HG03060 (cell line): ENCODE data around the gene RNF125.

Source experiments
- ATAC-seq: cut with Tn5 transposase; IDR thresholded peaks from one replicate; pipeline ENCODE4 v1.9.1; 2021; ENCODE audit warnings: low read depth, moderate number of reproducible peaks; ENCODE audit not compliant: unreplicated experiment

The RNF125 gene

DNA sequence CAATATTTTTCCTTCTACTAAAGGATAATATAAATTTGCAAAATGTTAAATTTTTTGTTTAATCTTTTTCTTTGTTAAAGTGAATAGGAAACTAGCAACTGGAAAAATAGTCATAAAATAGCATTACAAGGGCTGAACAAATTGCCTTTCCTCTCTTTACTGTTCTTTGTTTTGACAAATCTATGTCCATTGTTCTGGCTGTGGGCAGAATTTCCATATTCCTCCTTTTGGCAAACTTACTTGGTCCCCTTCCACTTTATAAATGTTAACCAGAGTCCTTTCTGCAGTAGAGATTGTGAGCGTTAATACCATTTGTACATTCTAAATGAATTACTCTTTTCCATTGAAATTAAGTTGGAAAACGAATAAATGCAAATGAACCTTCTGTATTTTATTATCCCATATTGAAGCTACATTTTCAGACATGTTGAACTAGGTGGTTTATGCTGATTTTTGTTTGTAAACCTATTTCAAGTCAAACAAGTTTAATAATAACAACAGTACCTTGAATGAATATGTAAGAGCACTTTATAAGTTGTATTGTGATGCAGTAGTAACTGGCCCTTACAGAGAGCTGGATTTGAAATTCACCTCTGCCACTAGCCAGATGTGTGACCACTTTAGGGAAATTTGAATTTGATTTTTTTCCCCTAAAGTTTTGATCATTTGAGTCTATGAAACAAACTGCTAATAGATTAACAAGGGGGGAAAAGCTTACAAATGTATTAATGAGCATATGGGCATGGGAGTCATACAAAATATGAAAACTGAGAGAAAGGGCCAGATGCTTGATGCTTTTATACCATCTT, 3.3 kb downstream of the RNF125 start:
- no peak for ATAC-seq

- no peak for ATAC-seq
Measured at GRCh38 chr18:32025744-32026143, 7.1 kb downstream of the RNF125 start.

DNA sequence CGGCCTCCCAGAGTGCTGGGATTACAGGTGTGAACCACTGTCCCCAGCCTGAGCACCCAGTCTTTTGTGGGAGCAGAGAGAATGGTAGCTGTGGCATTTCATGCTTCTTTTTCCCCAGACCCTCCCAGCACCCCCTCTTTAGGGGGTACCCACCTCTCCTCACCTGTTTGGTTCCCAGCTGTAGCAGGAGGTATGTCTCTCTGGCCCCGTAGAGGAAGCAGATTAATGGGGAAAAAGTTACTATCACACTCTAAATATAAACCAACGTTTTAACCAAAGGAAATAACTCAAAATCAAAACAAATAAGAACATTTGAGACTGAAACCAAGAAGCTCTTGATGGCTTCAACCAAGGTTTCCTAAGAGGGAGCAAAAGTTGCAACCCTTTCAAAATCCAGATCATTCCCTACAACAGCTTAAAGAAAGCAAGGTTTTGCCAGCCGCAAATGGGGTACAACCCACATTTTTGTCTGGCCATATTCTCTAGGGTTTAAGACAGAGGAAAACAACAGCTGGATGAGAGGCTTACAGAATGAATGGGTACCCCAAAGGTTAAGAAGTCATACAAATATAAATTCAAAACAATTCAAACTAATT, 8.0 kb downstream of the RNF125 start:
- ATAC-seq = no peak

DNA sequence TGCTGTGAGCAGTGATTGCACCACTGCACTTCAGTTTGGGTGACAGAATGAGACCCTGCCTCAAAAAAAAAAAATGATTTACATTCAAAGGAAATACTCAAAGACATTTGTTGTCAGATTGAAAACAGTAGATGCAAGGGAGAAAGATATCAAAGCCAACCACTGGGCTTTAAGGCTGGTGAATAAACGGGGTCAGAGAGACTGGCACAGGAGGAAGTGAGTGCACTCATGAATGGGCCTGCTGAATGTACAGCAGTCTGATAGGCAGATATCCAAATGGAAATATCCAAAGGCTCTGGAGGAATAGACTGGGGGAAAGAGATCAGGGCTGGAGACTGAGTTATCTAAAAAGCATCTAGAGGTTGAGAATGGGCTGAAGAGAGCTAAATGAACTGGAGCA, 10.9 kb downstream of the RNF125 start:
- no peak for ATAC-seq

DNA sequence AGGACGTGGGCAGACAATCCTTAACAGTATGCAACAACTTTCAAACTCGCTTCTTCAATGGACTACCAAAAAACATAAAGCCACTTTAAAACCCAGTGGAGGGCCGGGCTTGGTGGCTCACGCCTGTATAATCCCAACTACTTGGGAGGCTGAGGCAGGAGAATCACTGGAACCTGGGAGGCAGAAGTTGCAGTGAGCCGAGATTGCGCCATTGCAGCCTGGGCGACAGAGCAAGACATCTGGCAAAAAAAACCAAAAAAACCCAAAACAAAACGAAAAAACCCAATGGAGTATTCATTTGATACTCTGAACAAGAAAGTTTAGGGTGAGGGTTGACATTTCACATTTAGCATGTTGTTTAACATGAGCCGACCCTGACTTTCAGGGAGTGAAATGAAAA, 14.0 kb downstream of the RNF125 start:
- ATAC-seq = no peak

GRCh38 chr18:32036506-32037180, 18.0 kb downstream of the RNF125 start:
- ATAC-seq = no peak

DNA sequence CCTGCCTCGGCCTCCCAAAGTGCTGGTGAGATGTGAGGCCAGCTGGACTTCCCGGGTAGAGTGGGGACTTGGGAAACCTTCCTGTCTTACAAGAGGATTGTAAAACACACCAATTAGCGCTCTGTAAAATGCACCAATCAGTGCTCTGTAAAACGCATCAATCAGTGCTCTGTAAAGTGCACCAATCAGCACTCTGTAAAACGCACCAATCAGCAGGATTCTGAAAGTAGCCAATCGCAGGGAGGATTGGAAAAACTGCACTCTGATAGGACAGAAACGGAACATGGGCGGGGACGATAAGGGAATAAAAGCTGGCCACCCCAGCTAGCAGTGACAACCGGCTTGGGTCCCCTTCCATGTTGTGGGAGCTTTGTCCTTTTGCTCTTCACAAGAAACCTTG, 19.0 kb downstream of the RNF125 start:
- no peak for ATAC-seq

GRCh38 chr18:32040936-32041335, 22.3 kb downstream of the RNF125 start:
- no peak for ATAC-seq

DNA sequence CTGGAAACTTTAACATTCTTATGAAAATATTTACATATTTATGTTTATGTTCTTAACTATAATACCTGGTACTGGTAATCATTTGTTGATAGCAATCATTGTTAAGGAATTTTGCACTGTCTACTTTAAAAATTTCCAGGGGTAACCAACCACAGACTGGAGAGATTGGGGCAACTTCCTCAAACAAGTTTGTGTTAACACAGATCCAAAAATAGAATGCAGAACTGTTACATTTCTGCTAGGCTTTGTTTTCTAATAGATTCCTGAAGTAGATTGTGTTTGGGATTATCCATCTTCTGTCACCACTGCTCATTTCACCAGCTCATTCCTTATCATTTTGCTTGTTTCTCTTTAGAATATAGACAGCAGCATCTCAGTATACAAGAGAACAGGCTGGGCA, 23.7 kb downstream of the RNF125 start:
- ATAC-seq = no peak

GRCh38 chr18:32048507-32049091, 30.0 kb downstream of the RNF125 start:
- no peak for ATAC-seq

DNA sequence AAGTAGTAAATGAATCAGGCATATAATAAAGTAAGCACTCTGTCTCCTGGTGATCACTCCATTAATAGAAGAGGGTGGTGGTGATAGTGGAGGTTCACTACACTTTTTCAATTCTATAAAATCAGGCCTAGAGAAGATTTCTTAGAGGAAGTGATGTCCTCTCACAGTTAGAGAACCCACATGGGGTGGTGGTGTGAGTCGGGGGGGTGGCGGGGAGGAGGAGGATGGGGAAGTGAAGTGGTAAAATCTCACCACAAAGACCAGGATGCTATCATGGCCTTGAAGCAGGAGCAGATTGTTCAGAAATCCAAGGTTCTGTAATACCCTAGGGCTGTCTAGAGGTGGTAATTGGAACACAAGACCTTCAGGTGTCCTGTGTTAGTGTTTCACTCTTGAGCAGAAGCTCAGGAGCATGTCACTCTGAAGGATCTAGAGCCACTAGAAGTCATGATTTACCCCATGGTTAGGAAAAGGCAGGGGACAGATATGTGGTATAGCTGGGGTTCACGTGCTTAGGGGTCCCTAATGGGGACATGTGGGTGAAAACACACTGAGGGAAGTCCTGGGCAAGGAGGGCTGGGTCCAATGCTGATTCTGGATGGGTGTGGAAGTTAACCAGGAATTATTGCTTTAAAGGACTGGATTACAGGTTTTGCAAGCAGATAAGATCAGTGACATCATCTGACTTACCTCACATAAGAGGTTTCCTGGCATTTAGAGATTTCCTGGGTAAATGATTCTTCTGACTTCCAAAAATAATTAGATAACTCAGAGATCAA, 31.0 kb downstream of the RNF125 start:
- ATAC-seq = no peak

- ATAC-seq = no peak
Measured at GRCh38 chr18:32056613-32057358, 38.2 kb downstream of the RNF125 start.

GRCh38 chr18:32057624-32058165, 39.1 kb downstream of the RNF125 start:
- ATAC-seq = no peak

GRCh38 chr18:32060026-32060425, 41.4 kb downstream of the RNF125 start:
- no peak for ATAC-seq

GRCh38 chr18:32067375-32068167, 48.9 kb downstream of the RNF125 start:
- no peak for ATAC-seq

GRCh38 chr18:32072321-32072720, 53.7 kb downstream of the RNF125 start:
- ATAC-seq = no peak

- ATAC-seq = no peak
Measured at GRCh38 chr18:32074206-32074605, 55.6 kb downstream of the RNF125 start.

GRCh38 chr18:32078845-32079244, 60.2 kb downstream of the RNF125 start:
- ATAC-seq = no peak

DNA sequence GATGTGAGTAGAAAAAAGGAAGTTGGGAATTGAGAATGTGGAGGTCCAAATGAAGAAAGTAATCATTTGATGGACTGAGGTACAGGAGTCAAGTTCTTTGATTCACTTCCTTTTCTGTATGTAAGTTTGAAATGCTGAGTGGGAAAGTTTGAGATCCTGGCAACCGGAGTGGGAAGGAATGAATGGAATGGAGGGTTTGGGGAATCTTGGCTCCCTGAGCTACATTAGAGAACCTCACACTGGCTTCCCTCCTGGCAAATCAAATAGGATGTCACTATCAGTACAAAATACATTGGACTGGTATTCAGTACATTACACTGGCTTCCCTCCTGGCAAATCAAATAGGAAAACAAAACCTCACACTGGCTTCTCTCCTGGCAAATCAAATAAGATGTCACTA, 63.3 kb downstream of the RNF125 start:
- ATAC-seq = no peak
